Esophagus squamous epithelium (tissue), 4 donors: Measurements from ENCODE around the gene RCAN1.

Source experiments
- POLR2A ChIP-seq, 4 donors: fragments of 450-650 bp; IDR thresholded peaks; one replicate each; pipeline ENCODE4 v1.6.1; 2017; ENCODE audit warnings: antibody characterized with exemption in 4 of 4, mild to moderate bottlenecking in 4 of 4, moderate library complexity in 3 of 4
- TF ChIP-seq, protein P1 (sequence below), 6 experiments: fragments of 450-650 bp in 4 of 6; fragments of 200-600 bp in 2 of 6; sonication (generic) in 2 of 6; IDR thresholded peaks; one replicate each; pipeline ENCODE4 v1.5.1; 2016 to 2019; ENCODE audit warnings: antibody characterized with exemption in 6 of 6, mild to moderate bottlenecking in 4 of 6, moderate library complexity in 4 of 6

DNA sequence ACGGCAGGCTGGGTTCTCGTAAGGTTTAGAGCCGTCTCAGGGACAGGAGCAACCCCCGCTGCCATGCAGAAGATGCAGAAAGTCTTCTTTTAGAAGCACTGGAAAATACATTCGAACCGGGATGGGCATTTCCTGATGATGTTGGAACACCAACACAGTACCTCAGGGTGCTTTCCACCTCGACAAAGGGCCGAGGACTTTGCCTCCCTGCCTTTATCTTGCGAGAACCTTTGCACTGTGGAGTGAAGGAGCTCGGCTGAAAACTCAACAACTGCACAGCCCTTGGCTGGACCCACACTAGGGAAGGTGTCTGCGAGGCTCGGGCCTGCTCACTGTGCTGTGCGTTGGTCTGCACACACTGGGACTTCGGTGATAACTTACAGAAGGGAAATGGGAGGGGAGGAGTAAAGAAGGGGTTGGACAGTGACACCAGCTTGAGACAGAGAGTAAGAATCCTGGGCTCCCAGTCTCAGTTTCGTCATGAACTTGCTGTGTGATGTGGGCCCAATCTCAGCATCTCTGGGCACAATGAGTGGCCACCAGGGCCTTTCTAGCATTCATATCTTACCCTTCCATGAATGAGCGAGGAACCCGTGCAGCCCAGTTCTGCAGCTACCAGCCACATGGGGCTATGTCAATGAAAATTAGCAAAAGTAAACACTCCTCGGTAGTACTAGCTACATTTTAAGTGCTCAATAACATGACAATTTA is 18.2 kb downstream of the RCAN1 start:
- TF ChIP-seq, protein P1, sequence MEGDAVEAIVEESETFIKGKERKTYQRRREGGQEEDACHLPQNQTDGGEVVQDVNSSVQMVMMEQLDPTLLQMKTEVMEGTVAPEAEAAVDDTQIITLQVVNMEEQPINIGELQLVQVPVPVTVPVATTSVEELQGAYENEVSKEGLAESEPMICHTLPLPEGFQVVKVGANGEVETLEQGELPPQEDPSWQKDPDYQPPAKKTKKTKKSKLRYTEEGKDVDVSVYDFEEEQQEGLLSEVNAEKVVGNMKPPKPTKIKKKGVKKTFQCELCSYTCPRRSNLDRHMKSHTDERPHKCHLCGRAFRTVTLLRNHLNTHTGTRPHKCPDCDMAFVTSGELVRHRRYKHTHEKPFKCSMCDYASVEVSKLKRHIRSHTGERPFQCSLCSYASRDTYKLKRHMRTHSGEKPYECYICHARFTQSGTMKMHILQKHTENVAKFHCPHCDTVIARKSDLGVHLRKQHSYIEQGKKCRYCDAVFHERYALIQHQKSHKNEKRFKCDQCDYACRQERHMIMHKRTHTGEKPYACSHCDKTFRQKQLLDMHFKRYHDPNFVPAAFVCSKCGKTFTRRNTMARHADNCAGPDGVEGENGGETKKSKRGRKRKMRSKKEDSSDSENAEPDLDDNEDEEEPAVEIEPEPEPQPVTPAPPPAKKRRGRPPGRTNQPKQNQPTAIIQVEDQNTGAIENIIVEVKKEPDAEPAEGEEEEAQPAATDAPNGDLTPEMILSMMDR (IDR thresholded peaks at IDR 0.05) = no peak
- TF ChIP-seq POLR2A (IDR thresholded peaks at IDR 0.05) = no peak
